HG03064 (cell line): ENCODE results near the gene AKIP1.
A peak's percentile ranks its signal among the peaks of the same experiment; 100 is the strongest.

Source experiments
- ATAC-seq: cut with Tn5 transposase; IDR thresholded peaks from one replicate; pipeline ENCODE4 v1.9.1; 2021; ENCODE audit warnings: low read depth; ENCODE audit not compliant: unreplicated experiment

AKIP1 gene

GRCh38 chr11:8947230-8947943, 36.4 kb downstream of the AKIP1 start:
- no peak for ATAC-seq

DNA sequence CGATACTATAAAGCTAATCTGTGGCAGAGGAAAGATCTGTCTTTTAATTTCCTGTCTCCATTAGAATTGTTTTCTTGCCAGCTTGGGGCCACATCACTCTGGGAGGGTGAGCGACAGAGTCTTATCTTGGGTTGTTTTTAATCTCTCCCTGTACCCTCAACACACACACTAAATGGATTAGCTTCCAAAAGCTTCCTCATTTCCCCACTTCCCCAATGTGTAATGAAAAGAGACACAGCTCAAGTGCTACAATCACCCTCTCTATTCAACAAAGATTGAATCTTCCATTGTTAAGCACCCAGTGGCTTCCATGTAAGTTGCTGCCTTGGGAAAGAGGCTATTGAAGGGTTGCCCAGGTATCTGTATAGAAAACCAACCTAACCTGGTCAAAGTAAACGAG, 37.9 kb downstream of the AKIP1 start:
- ATAC-seq: no peak

DNA sequence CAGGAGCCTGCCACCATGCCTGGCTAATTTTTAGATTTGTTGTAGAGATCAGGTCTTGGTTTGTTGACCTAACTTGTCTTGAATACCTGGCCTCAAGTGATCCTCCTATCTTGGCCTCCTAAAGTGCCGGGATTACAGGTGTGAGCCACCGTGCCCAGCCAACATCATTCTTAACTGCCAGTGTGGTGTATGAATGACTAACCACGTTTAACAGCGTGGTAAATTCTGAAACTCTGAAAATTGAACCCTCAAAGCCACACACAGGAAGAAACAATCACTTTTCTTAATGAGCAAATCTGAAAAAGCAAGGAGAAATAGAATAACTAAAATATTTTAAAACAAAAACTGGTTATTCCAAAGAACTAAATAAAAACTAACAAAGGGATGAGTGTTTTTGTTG, 45.9 kb downstream of the AKIP1 start:
- no peak for ATAC-seq

DNA sequence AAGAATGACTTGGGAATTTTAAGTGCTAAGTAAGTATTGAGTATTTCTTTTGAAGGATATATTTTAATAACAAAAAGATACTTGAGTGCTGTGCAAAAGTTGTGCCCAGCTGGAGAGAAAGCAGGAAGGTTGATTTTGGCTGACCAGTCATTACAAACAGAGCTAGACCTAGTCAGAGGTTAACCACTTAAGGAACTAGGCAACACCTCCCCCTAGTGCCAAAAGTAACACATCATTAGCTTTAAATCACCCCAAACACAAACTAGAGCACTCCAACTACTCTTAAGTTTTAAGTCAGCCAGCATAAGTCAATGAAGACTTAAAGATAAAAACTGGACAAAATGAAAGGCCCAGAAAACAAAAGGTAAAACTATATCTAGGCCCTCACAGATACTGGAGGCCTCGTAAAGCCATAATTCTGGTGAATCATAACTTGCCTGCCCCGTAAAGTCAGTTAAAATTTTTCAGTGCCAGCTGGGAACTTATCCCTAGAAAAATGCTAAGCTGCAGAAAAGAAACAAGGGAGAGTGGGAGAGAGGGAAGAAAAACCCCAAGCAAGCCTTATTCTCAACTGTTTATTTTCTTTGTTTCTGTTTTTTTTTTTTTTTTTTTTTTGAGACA, 48.7 kb downstream of the AKIP1 start:
- peak; percentile 32 for ATAC-seq

GRCh38 chr11:8961401-8961800, 50.4 kb downstream of the AKIP1 start:
- ATAC-seq: no peak

- no peak for ATAC-seq
Observed at GRCh38 chr11:8962841-8963240, 51.9 kb downstream of the AKIP1 start.

GRCh38 chr11:8963569-8964323, 52.8 kb downstream of the AKIP1 start:
- peak; percentile 49 for ATAC-seq

DNA sequence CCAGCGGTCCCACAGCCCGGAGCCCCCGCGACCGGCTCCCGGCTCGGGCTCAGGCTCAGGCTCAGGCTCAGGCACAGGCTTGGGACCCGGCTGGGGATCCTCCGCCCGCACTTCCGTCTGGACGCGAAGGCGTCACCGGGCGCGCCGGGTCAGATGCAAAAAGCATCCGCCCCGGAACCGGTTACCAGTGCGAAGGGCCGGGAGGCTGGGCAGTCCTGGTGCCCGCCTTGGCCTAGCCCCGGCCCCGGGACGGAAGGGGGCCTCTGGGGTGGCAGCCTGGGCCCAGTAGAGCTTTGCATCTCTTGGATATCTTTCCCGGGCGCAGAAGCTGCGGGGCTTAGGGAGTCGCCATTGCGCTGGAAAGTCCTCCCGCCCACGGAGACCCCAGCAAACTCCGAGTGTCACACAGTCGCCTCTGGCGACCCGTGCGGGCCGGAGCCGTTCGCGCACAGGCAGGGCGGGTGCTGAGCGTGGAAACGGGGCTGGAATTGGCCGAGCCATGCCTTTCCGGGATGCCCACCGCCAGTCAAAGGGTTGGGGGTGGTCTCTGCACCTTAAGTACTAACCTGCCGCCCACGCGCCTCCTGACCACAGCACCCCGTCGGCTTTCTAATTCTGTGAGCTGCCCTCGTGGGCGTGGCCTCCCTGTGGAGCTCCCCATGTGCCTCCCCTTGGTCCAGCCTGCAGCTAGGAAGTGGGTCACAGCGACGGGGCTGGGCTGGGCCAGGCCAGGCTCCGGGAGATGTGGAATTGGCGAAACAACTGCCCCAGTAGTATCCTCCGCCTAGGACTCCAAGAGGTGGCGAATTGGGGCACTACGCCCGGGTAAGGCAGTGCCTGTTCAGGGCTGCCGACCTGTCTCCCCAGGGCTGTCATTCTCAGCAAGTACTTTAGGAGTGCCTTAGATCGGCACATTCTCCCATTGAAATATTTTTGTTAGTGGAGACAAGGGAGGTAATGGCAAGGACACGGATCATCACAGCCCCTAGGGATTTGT, 53.6 kb downstream of the AKIP1 start, which contains the start of gene TMEM9B:
TSS of gene TMEM9B (minus strand) at position 119 of the 997 bp plus-strand sequence. CDS start 129 bp downstream, outside the sequence.
- peak; percentile 84 for ATAC-seq

DNA sequence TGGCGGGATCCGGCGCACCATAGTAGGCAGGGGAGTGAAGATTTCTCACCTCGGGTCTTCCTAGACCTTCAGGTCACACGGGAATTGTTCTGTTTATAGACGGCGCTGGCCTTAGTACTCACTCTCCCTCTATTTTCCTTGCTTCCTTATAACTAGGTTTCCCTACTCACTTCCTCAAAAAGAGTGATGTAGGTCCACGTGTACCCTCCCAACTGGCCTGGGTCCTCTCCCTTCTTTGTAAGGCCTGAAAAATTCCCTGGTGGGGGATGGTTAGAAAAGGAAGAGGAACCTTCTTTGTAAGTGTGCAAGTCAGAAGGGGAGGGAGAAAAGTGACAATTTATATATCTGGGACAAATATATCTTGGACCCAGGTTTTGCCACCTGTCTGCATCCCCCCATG, 56.2 kb downstream of the AKIP1 start:
- no peak for ATAC-seq
